Activated gamma-delta T cell treated with anti-CD3 and anti-CD28 coated beads, Interleukin-2, amount 50 U/mL, for 16 hours (primary cell): ENCODE data around the gene EOLA1.
"Not testable (repeated sequence)": the region's sequence is repeated elsewhere in the genome, so short reads cannot be mapped to it uniquely, and the experiment has no call there.

ENCODE experiments used
- DNase-seq: peaks from one replicate; pipeline ENCODE4 v3.0.0-alpha.2; 2020; ENCODE audit warnings: low read depth

Gene EOLA1

GRCh38 chrX:149540621-149541520 is at the start of gene EOLA1:
Gene EOLA1 (plus strand): TSS chrX:149541012. CDS start chrX:149545631, 4,619 bp downstream.
- DNase-seq = peak; percentile 75

GRCh38 chrX:149491812-149492211 is 49.0 kb upstream of the EOLA1 start:
- no peak for DNase-seq

GRCh38 chrX:149493567-149494562 is 46.9 kb upstream of the EOLA1 start:
- no peak for DNase-seq

DNA sequence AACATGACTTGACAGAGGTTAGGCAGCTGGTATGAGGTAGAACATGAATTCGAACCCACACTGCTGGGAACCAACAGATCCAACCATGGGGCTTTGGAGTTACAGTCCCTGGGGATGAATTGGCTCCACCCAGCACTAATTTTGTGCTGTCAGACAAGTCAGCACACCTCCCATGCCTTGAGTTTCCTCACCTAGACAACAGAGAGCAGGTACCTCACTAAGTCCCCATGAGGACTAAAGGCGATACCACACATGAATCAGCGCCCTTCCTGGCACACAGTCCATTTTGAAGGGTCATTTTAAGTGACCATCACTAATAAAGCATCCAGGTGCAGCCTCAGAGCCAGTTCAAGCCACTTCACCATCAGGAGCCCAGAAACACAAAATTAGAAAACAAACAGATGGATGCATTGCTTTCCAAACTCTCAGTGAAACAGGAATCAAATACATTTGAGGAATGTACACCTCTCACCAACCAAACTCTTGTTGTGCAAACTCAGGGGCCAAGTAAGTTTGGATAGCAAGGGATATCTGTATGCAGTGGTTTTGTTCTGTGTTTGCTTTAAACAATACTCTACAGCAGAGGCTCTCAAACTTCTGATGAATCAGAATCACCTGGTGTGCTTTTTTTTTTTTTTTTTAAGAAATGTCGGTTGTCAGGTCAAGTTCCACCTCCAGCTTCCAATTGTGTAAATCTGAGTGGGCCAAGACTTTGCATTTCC is 45.8 kb upstream of the EOLA1 start:
- DNase-seq = no peak

DNA sequence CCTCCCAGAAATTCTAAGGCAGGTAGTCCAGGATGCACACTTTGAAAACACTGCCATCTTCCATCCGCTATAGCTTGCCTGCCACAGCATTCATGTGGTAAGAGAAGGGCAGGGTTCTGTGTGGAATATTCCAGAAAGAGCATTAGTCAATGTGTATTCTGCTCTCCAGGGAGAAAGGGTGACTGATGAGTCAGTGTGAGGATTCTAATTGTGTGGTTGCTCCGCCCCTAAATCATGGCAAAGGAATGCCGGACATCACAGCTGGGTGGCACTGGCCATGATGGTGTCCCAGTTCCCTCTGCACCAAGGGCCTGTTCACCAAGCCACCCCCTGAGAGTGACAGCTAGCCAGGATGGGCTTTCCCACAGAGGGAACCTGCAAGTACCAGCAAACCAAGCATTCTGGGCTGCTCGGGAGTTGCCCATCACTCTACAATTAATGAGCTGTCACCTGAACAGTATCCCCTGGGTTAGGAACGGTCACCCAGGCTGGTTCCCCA is 45.2 kb upstream of the EOLA1 start:
- DNase-seq = no peak

DNA sequence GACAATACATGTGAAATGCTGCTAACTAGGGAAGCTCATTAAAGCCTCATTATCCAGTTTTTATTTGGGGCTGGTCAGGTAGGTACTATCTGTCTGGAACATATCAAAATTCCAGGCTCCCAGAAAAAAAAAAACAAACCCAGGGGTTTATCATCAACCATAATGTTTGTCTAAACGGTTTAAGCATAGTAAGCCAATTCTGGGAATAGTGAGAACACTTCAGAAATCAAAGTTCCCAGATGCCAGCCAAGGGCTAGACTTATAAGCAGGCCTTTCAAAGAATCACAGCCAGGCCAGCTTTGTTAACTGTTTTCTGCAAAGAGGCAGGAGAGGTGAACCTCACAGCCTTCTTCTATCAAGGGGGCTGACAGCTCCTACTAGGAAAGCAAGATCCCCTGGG is 43.8 kb upstream of the EOLA1 start:
- no peak for DNase-seq

- no peak for DNase-seq
Observed at GRCh38 chrX:149497626-149498025, 43.2 kb upstream of the EOLA1 start.

GRCh38 chrX:149498767-149499166 is 42.0 kb upstream of the EOLA1 start:
- DNase-seq = no peak

GRCh38 chrX:149499766-149500165 is 41.0 kb upstream of the EOLA1 start:
- DNase-seq = no peak

DNA sequence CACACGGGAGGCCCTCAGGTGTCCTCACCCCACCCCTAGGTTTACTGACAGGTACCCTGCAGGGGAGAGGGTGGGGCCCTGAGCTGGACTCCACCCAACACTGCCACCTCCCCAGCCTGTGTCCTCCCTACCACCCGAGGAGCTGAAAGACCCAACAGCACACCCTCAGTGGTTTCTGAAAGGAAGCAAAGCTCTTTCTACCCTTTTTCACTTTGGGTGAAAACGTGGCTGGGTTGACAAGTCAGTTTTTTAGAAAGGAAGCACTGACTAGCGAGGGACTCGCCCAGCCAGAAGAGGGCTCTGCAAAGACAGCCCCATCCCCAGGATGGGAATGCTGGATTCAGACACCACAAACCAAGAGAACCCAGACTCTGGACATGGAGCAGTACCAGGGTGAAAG is 37.9 kb upstream of the EOLA1 start:
- not testable (repeated sequence) for DNase-seq

DNA sequence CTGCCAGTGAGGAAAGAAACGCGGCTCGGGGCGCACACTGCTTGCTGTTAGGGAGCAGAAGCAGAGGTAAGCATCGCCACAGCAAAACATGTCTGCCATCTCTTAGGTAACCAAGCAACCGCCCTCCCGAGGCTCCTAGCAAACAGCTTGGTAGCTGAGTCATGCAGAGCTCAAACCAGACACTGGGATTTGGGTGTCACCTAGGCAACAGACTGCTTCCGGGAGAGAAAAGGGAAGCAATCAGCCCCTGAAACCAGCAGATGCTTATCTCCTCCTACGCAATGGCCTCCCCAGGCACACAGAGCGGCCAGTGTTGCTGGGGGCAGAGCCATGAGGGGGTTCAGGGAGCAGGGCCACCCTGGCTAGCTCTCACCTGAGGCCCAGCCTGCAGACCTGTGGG is 37.4 kb upstream of the EOLA1 start:
- peak; percentile 45 for DNase-seq

GRCh38 chrX:149504226-149504914 is 36.4 kb upstream of the EOLA1 start:
- DNase-seq = peak; percentile 27

GRCh38 chrX:149504915-149505651 is 35.7 kb upstream of the EOLA1 start, which contains the start of gene IDS:
Gene IDS (minus strand): TSS chrX:149505306. CDS start chrX:149505137, 169 bp downstream.
- peak; percentile 73 for DNase-seq

- DNase-seq = no peak
Observed at GRCh38 chrX:149505671-149506070, 35.1 kb upstream of the EOLA1 start.

GRCh38 chrX:149506349-149506748 is 34.5 kb upstream of the EOLA1 start:
- no peak for DNase-seq

DNA sequence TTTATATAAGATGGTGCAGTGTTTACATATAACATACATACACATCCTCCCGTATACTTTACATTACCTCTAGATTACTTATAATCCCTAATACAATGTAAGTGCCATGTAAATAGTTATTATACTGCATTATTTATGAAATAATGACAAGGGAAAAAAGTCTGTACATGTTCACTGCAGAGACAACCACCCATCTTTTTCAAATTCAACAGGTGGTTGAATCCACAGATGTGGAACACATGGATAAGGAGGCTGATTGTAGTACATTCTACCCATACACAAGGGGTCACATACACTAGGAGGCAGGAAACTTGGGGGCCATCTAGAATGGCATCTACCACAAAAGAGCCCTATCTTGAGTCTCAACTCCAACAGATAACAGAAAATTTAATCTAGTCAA is 32.3 kb upstream of the EOLA1 start:
- DNase-seq = no peak

DNA sequence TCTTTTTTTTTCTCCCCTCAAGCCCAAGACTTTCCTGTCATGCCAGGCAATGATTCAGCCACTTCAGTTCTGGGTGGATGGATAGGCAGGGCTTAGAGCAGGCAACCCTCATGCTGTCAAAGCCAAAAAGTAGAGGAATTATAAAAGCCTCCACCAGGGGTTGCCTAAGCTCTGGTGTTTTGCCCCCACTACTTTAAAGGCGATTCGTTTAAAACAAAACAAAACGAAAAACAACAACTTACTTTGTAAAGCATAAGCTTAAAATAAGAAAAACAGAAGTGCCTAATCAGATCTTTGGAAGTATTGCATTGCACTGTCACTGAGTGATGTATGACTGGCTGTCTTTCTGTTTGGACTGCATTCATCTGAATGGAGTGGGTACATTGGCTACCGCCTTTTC is 30.4 kb upstream of the EOLA1 start:
- no peak for DNase-seq

DNA sequence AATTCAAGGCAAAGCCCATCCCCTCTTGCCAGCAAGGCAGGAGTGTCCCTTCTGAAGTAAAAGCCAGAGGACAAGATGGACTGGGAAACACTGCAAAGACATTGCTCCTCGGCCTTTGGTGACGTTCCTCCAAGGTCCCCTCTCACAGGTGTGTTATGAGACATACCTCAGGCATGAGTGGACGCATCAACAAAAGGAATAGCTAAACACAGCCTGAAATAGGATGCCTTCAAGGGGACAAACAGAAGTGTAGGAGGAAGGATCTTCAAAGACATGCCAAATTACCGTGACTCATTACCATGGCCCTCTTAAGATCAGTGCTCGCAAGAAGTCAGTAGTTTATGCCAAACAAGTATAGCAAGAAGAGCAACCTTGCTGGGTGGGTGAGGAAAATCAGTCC is 29.7 kb upstream of the EOLA1 start:
- no peak for DNase-seq

DNA sequence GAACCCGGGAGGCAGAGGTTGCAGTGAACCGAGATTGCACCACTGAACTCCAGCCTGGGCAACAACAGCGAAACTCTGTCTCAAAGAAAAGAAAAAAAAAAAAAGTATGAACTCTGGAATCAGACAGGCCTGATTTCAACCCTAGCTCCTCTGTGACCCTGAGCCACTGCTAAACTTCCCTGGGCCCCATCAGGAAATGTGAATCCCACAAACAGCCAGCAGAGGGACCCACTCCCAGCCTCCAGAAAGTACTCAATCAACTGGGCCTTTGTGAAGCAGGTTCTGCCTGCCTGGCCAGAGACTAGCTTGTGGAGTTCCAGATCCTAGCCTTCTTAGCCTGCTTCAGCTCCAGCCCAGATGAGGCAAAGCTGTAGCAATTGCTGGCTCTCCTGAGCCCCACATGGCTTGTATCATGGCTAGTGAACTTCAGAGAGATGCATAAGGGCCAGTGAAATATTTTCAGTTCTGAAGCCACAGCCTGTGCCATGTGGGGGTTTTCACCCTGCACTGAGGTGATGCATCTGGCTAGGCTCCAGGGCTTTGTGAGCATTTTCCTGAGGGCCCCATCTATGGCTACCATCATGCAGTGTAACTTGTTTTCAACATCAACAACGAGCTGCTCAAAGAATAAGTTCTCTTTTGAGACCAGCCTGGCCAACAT is 28.5 kb upstream of the EOLA1 start:
- peak; percentile 27 for DNase-seq
